Liver (tissue), 9 donors: ENCODE results near the gene AGPAT4. TPM values are rescaled to one million over a fixed set of nuclear protein-coding genes. Genes with fewer than 3 reads are reported as not detected.

Experiments
- DNase-seq: peaks from one replicate; pipeline ENCODE4 v3.0.0-alpha.2; 2017; ENCODE audit warnings: low spot score
- H3K27ac ChIP-seq, 2 donors: one replicate each; pipeline ENCODE4 v1.7.0; 2013; ENCODE audit warnings: inconsistent platforms in 2 of 2, low read length in 2 of 2, control low read depth in 1 of 2, low read depth in 1 of 2, mild to moderate bottlenecking in 1 of 2
- H3K27me3 ChIP-seq, 4 donors: one replicate each; pipeline versions ENCODE4 v1.6.1 to v1.7.0; 2013; ENCODE audit warnings: low read length in 3 of 4, inconsistent platforms in 1 of 4, mild to moderate bottlenecking in 1 of 4, moderate library complexity in 1 of 4; ENCODE audit not compliant: control insufficient read depth in 4 of 4, insufficient read depth in 4 of 4
- H3K36me3 ChIP-seq, 4 donors: one replicate each; pipeline versions ENCODE4 v1.6.1 to v1.7.0; 2013; ENCODE audit warnings: low read length in 3 of 4, mild to moderate bottlenecking in 3 of 4, low read depth in 1 of 4, moderate library complexity in 1 of 4; ENCODE audit not compliant: control insufficient read depth in 4 of 4, insufficient read depth in 3 of 4
- H3K4me1 ChIP-seq, 4 donors: one replicate each; pipeline versions ENCODE4 v1.6.1 to v1.7.0; 2013; ENCODE audit warnings: low read length in 3 of 4, mild to moderate bottlenecking in 3 of 4, moderate library complexity in 1 of 4; ENCODE audit not compliant: control insufficient read depth in 4 of 4, insufficient read depth in 4 of 4
- H3K4me3 ChIP-seq, 3 donors: one replicate each; pipeline versions ENCODE4 v1.6.1 to v1.7.0; 2013; ENCODE audit warnings: low read length in 3 of 3, control low read depth in 1 of 3, low read depth in 1 of 3, mild to moderate bottlenecking in 1 of 3
- H3K9ac ChIP-seq, 2 donors: one replicate each; pipeline ENCODE4 v1.7.0; 2013; ENCODE audit warnings: low read length in 2 of 2, mild to moderate bottlenecking in 2 of 2, moderate library complexity in 2 of 2, control low read depth in 1 of 2, low read depth in 1 of 2
- H3K9me3 ChIP-seq, 4 donors: one replicate each; pipeline versions ENCODE4 v1.6.1 to v1.7.0; 2013; ENCODE audit warnings: low read length in 3 of 4; ENCODE audit not compliant: control insufficient read depth in 4 of 4
- ATF3 ChIP-seq: IDR thresholded peaks from 2 replicates; pipeline ENCODE4 v1.6.1; 2016; ENCODE audit warnings: antibody characterized with exemption
- EGR1 ChIP-seq, 2 donors: IDR thresholded peaks; 2 replicates each; pipeline ENCODE4 v1.6.1; 2016 to 2018; ENCODE audit warnings: antibody characterized with exemption in 2 of 2, low read depth in 2 of 2
- FOXA1 ChIP-seq: IDR thresholded peaks from 2 replicates; pipeline ENCODE4 v1.6.1; 2016; ENCODE audit warnings: antibody characterized with exemption
- FOXA2 ChIP-seq: IDR thresholded peaks from 2 replicates; pipeline ENCODE4 v1.6.1; 2016; ENCODE audit warnings: antibody characterized with exemption
- GABPA ChIP-seq, 2 donors: IDR thresholded peaks in 1 of 2; conservative IDR thresholded peaks in 1 of 2; 2 replicates each; pipeline ENCODE4 v1.6.1; 2016; ENCODE audit warnings: antibody characterized with exemption in 2 of 2, mild to moderate bottlenecking in 1 of 2, moderate library complexity in 1 of 2
- HNF4A ChIP-seq, 2 donors: conservative IDR thresholded peaks; 2 replicates each; pipeline ENCODE4 v1.6.1; 2016; ENCODE audit warnings: antibody characterized with exemption in 2 of 2, mild to moderate bottlenecking in 2 of 2
- HNF4G ChIP-seq: IDR thresholded peaks from 2 replicates; pipeline ENCODE4 v1.6.1; 2016; ENCODE audit warnings: antibody characterized with exemption
- JUND ChIP-seq, 2 donors: IDR thresholded peaks; 2 replicates each; pipeline ENCODE4 v1.6.1; 2016; ENCODE audit warnings: antibody characterized with exemption in 2 of 2
- MAX ChIP-seq: IDR thresholded peaks from 2 replicates; pipeline ENCODE4 v1.6.1; 2016; ENCODE audit warnings: antibody characterized with exemption
- NR2F2 ChIP-seq: IDR thresholded peaks from 2 replicates; pipeline ENCODE4 v1.6.1; 2016; ENCODE audit warnings: antibody characterized with exemption
- RAD21 ChIP-seq, 2 donors: IDR thresholded peaks; 2 replicates each; pipeline ENCODE4 v1.6.1; 2016; ENCODE audit warnings: antibody characterized with exemption in 2 of 2, mild to moderate bottlenecking in 2 of 2
- REST ChIP-seq: IDR thresholded peaks from 2 replicates; pipeline ENCODE4 v1.6.1; 2016; ENCODE audit warnings: antibody characterized with exemption, mild to moderate bottlenecking
- RXRA ChIP-seq, 2 donors: IDR thresholded peaks; 2 replicates each; pipeline ENCODE4 v1.6.1; 2017 to 2018; ENCODE audit warnings: antibody characterized with exemption in 2 of 2, mild to moderate bottlenecking in 1 of 2
- SP1 ChIP-seq: IDR thresholded peaks from 2 replicates; pipeline ENCODE4 v1.6.1; 2018; ENCODE audit warnings: antibody characterized with exemption, mild to moderate bottlenecking
- TAF1 ChIP-seq: conservative IDR thresholded peaks from 2 replicates; pipeline ENCODE4 v1.6.1; 2016; ENCODE audit warnings: antibody characterized with exemption, mild to moderate bottlenecking
- YY1 ChIP-seq: IDR thresholded peaks from 2 replicates; pipeline ENCODE4 v1.6.1; 2016; ENCODE audit warnings: antibody characterized with exemption, mild to moderate bottlenecking
- WGBS: extraction: QIAGEN DNeasy Blood & Tissue Kit; methylation state at CpG from one replicate; pipeline ENCODE4 v1.1.7; 2013; 5-methylcytosine and 5-hydroxymethylcytosine counted together
- polyA plus RNA-seq, 2 donors: library from polyadenylated mRNA; stranded (reverse) in 1 of 2; unstranded in 1 of 2; fragments of 200-250 nt in 1 of 2; fragments of >200 nt in 1 of 2; fragmentation: Nextera tagmentation in 1 of 2; extraction: Ambion mirVana in 1 of 2; gene quantifications; one replicate each; pipeline versions ENCODE4 v1.2.1 to v1.2.3, GENCODE V29; 2013 to 2015
- total RNA-seq, 2 donors: library from RNA; depleted of rRNA; stranded (reverse); fragments of >200 nt; gene quantifications; one replicate each; pipeline ENCODE4 v1.2.3, GENCODE V29; 2014
- TF ChIP-seq, protein P1 (sequence below): IDR thresholded peaks from 2 replicates; pipeline ENCODE4 v1.6.1; 2016; ENCODE audit warnings: antibody characterized with exemption
- TF ChIP-seq, protein P2 (sequence below): fragments of 150-350 bp; IDR thresholded peaks from 2 replicates; pipeline ENCODE4 v1.5.1; 2017; ENCODE audit warnings: improper control_type of control experiment, low read depth, low read length; ENCODE audit not compliant: missing input control
- donor health status: healthy.
- donor health status: healthy.
- donor health status: healthy.
- donor health status: healthy.
- donor health status: healthy.

The AGPAT4 gene
- total and polyA plus RNA-seq, 4 donors, result 0.44 to 17.5 (median 0.69) TPM

- Histone ChIP-seq H3K27me3 (no peaks in the 10 kb centered on the region), H3K9me3 (no peaks in the 10 kb centered on the region), H3K4me3 (no peak overlapping the region), H3K36me3 (no peaks in the 10 kb centered on the region), H3K9ac (no peak overlapping the region), H3K4me1 (no peaks in the 10 kb centered on the region), H3K27ac (no peak overlapping the region)
- TF ChIP-seq TAF1 (no peak), JUND (IDR thresholded peaks at IDR 0.05) (no peak), REST (no peak), EGR1 (IDR thresholded peaks at IDR 0.05; ENCODE audit: low read depth in 2 of 2) (no peak), RAD21 (IDR thresholded peaks at IDR 0.05) (no peak), MAX (no peak), NR2F2 (no peak), FOXA2 (no peak), RXRA (IDR thresholded peaks at IDR 0.05) (no peak), GABPA (IDR thresholded peaks at IDR 0.05 in 1 of 2, conservative IDR thresholded peaks at IDR 0.05 in 1 of 2) (no peak), SP1 (no peak), FOXA1 (no peak), YY1 (no peak), ATF3 (no peak), HNF4A (conservative IDR thresholded peaks at IDR 0.05) (no peak), HNF4G (no peak)
- TF ChIP-seq, protein P1, sequence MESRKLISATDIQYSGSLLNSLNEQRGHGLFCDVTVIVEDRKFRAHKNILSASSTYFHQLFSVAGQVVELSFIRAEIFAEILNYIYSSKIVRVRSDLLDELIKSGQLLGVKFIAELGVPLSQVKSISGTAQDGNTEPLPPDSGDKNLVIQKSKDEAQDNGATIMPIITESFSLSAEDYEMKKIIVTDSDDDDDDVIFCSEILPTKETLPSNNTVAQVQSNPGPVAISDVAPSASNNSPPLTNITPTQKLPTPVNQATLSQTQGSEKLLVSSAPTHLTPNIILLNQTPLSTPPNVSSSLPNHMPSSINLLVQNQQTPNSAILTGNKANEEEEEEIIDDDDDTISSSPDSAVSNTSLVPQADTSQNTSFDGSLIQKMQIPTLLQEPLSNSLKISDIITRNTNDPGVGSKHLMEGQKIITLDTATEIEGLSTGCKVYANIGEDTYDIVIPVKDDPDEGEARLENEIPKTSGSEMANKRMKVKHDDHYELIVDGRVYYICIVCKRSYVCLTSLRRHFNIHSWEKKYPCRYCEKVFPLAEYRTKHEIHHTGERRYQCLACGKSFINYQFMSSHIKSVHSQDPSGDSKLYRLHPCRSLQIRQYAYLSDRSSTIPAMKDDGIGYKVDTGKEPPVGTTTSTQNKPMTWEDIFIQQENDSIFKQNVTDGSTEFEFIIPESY, result no peak
- TF ChIP-seq, protein P2, sequence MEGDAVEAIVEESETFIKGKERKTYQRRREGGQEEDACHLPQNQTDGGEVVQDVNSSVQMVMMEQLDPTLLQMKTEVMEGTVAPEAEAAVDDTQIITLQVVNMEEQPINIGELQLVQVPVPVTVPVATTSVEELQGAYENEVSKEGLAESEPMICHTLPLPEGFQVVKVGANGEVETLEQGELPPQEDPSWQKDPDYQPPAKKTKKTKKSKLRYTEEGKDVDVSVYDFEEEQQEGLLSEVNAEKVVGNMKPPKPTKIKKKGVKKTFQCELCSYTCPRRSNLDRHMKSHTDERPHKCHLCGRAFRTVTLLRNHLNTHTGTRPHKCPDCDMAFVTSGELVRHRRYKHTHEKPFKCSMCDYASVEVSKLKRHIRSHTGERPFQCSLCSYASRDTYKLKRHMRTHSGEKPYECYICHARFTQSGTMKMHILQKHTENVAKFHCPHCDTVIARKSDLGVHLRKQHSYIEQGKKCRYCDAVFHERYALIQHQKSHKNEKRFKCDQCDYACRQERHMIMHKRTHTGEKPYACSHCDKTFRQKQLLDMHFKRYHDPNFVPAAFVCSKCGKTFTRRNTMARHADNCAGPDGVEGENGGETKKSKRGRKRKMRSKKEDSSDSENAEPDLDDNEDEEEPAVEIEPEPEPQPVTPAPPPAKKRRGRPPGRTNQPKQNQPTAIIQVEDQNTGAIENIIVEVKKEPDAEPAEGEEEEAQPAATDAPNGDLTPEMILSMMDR, result no peak
- WGBS, result 97% methylated on average over 7 of the region's 7 CpGs
- DNase-seq, result no peak
Measured at GRCh38 chr6:161265975-161266374, 7.9 kb downstream of the AGPAT4 start.
